ENCODE data around the gene HOMER1.
A peak's percentile ranks its signal among the peaks of the same experiment; 100 is the strongest.
"Not testable (repeated sequence)": the region's sequence is repeated elsewhere in the genome, so short reads cannot be mapped to it uniquely, and the experiment has no call there.

Gene HOMER1

DNA sequence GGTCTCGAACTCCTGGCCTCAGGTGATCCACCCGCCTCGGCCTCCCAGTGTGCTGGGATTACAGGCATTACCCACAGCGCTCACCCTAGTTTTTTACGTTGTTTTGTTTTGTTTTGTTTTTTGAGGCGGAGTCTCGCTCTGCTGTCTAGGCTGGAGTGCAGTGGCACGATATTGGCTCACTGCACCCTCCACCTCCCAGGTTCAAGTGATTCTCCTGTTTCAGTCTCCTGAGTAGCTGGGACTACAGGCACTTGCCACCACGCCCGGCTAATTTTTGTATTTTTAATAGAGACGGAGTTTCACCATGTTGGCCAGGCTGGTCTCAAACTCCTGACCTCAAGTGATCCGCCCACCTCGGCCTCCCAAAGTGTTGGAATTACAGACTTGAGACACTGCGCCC, 2.4 kb upstream of the HOMER1 start:
- DNase-seq = not testable (repeated sequence)

DNA sequence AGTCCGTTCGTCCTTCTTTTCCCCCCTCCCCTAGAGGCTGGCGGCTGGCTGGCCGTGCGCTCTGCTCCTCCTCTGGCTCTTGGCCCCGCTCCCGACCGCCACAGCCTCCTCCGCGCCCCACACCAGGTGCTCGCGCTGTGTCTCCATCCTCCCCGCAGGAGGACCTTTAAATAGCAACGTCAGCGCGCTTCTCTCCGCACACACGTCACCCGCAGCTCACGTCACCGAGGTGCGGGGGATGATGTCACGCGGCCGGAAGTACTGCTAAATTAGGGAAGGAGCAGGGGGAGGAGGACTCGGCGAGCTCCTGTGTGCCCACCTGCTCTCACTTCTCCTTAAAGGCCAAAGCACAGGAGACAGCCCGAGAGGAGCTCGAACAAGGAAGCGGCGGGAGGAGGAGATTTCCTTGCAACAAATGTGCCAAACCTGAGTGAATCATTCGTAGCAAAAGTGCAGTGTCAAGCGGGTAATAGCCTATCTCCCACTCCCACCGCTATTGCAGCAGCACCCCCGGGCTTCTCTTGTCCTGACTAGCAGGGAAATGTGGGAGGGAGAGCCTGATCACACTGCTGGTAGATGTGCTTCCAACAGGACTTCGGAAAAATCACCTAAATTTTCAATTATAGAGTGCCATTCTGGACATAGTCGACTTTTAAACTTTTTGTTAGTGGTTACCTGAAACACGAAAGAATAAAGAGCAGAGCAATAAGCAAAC, 614 bp upstream of the HOMER1 start:
- DNase-seq = peak; percentile 95

DNA sequence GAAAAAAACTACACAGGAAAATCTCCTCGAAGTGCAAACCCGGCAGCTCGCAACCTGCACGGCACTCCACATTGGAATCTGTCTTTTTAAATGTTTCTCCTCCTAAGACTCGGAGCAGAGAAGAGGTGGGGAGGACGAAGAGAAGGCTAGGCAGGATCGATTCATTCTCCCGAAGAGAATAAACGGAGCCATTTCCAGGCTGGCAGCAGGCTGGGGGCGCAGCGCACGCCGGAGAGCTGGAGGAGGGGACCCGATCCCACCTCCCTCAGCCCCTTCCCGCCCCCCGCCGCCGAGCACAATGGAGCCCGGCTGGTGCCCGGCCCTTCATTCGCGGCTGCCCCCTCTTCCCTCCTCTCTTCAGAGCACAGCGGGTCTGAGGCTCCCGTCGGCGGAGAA, 628 bp downstream of the HOMER1 start:
- DNase-seq = no peak

DNA sequence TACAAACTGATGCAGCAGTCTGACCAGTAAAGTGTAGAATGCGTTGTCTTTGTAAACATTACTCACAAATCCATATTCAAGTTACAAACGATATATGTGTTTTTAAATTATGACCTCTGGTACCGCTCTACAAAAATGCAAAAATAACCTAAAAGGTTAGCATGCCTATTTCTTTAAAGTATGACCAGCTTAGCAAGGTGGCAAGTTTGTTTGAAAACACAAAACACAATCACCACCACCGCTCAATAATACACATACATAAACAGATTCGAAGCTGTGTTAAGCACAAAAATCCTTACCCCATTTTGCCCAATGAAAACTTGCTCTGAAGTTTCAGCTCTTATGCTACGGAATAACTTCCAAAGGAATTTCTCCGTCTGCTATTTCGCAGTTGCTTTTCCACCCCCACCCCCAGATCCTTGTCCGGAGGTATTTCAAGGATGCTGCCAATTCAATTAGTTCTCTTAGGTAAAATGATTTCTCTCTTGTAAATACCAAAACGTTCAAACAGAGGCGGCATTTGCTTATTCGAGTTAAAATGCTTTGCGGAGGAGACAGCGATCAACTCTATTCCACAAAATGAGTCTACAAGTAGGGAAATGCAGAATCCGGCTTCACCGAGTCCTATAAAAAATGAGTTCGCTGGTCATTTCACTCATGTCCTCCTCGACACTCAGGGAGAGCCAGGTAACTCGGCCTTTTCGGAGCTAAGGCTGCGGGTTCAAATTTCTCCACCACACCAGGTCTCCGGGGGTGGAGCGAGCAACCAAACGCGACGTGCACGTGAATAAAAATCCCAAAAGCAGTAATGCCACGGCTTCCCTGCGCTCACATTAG, 1.2 kb downstream of the HOMER1 start:
- DNase-seq = peak; percentile 57

DNA sequence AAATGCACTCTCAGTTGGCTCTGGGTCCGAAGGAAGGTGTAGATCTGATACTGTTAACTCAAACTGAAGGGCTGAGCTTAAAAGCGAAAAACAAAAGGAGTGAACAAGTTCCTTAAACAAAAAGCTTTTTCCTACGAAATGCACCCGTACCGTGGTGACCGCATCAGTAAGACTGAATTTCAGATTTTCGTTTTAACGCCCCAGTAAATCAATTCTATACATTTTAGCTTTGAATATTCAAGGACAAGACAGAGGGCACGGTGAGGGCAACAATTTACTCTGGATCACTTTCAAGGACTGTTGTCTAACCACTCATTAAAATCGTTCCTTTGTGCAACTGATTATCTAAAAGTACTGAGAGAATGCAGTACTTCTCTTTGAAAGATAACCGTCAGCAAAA, 1.9 kb downstream of the HOMER1 start:
- DNase-seq = no peak

DNA sequence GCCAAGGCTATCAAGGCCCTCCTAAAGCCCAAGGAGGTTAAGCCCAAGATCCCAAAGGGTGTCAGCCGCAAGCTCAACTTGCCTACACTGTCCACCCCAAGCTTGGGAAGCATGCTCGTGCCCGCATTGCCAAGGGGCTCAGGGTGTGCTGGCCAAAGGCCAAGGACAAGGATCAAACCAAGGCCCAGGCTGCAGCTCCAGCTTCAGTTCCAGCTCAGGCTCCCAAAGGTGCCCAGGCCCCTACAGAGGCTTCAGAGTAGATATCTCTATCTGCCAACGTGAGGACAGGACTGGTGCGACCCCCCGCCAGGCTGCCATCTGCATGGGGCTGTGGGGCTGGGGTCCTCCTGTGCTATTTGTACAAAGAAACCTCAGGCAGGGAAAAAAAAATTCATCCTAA, 3.3 kb downstream of the HOMER1 start:
- DNase-seq = no peak

DNA sequence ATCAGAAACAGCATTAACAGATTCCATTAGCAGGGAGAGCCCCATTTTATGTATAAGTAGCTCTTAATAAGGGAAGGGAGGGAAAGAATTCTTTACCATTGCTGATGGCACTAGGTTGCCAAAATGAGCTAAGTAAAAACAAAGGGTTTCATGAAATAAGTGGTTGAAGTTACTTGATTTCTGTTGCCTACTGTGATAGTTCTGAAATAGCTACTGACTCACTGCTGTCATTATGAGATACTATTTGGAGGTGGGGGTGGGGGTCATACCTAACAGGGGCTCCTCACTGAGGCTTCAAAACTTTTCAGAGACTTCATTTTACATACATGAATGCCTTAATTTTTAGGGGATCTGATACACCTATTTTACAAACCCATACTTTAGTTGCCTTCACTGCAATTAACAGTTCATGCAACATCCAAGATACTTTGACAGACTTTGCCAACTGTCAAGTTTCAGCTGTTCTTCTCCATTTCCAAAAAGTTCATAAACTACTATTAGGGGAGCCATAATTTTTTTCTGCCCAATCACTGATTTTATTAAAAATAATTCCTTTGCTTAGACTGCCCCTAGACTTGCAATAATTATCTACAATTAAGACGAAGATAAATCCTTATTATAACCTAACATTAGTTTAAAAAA, 4.6 kb downstream of the HOMER1 start:
- DNase-seq = no peak

DNA sequence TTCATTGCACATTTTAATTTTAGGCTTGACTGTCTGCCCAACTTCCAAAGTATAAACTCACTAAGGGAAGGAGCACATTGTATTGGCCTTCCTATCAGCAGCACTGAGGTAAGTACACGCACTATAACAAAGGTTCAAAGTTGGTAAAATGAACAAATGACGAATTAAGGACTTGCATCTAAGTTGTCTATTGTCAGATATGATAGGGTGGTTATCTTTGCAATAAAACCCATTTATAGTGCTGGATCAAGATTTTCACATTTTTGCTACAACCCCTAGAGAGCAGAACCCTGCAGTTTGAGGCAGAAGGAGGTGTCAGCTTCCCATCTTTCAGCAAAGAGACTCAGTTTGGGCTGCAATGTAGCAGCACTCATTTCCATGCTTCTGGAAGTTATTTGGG, 5.1 kb downstream of the HOMER1 start:
- DNase-seq = no peak

DNA sequence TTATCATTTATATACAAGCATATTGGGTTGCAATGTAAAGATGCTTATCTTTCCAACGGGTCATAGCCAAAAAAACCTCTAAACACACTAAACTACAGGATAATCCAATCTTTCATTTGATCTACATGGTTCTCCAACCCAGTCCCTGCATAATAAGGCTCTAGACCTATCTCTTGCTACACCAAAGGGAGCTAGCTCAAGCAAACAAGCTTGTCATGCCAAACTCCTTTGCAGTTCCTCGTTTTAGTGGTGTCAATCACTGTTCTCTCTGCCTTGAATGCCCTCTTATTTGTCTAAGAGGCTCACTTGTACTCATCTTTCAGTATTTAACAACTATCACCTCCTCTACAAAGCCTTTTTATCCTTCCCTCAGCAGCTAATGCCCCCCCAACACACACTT, 5.6 kb downstream of the HOMER1 start:
- DNase-seq = no peak

DNA sequence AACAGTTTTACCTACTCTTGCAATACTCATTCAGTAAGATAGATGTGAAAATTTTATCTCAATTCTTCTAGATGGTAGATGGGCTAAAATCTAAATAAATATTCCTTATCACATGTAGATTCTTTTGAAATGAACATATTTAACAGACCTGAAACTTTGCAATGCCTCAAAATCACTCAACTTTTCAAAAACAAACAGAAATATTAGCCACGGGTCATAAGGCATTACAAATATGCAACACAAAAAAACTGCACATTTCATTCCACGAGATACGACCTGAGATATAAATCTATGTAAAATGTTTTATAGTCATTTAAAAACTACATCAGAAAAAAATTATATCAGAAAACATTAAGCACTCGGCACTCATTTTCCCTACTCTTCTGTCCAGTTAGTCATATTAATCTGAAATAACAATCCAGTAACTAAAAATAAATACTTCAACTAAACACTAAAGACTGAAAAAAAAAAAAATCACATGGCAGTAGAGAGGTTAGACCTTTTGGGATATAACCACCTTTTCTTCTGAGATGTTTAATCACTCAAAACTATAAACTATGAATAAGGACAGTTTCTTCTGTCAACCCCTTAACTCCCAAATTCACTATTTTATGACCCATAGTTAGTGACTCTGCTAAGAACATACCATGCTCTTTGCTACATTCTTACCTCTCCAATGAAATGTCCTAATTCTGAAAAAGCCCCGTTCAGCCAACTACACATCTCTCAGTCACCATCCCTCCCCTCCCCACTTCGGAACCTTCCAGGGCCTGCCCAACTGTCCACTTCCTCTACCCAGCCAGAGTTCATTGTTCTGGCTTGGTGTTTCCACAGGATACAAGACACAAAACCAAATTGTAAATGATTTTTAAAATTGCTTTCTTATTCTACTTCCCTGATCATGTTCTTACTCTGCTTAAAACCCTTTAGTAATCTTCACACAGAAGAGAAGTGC, 6.4 kb downstream of the HOMER1 start:
- no peak for DNase-seq

DNA sequence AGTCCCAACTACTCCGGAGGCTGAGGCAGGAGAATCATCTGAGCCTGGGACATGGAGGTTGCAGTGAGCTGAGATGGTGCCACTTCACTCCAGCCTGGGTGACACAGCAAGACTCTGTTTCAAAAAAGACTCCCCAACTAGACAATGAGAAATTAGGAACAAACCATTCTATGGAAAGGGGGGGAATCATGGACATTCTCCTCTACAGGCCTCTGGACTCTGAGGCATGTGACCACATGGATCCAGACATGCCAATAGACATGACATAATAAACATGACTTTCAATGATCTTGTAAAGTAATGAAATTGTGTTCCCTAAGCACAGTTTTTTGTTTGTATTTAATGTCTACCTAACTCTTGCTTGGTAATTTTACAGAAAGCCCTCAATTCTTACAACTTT, 8.8 kb downstream of the HOMER1 start:
- no peak for DNase-seq

DNA sequence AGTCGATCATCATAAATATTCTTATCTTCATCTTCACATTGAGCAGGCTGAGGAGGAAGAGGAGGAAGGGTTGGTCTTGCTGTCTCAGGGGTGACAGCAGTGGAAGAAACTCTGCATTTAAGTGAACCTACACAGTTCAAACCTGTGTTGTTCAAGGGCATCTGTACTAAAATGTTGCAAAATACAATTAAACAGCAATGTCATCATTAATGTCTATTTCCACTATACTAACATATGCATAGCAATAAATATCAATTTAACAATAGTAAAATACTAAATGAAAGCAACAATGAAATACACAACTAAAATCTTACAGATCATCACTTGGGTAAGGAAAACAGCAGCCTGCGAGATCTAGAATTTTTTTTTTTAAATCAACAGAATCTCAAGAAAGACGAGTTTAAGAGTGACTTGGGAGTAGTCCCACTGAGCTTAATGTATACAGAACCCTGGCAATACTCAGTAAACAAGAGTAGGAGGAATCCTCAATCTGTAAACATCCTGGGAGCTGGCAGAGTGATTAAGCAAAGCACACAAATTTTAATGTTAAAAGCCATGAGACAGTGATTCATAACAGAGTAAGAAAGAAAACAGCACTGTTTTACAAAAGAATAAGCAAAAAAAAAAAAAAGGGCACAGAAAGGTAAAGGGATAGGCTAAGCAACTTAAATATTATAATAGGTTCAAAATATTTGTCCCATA, 10.0 kb downstream of the HOMER1 start:
- no peak for DNase-seq

DNA sequence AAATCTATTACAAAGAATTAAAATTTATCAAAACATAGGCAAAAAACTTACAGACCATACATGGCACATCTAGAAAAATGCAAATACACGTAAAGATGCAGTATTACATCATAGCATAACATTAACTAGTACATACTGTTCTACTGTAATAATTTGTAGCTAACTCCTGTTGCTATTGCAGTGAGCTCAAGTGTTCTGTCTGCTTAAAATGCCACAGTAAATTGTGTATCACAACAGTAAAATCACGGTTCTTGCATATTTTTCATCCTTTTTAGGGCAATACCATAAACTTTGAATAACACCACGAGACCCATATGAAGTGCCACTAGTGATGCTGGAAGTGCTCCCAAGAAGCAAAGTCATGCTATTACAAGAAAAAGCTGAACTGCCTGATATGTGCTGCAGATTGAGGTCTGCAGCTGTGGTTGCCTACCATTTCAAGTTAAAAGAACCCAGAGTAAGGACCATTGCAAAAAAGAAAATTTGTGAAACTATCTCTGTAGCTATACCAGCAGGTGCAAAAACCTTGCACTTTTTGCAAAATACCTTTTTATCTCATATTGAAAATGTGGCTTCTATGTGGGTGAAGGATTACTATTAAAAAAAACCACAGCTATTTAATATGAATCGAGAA, 14.2 kb downstream of the HOMER1 start:
- DNase-seq = no peak

DNA sequence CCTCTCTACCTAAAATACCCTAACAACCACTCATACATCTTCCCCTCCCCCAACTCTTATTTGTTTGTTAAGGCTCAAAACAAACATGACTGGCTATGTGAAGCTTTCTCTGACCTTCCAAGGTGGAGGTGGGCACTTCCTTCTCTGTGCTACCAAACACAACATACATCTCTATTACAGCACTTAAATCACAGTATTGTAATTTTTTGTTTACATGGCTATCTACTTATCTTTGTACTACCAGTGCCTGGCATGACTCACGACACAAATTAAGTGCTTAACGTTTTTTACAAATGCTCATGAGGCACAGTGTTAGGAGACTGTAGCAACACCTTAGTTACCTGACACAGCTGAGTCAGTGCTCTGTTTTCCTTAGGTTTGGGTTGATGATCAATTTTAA, 18.6 kb downstream of the HOMER1 start:
- no peak for DNase-seq

DNA sequence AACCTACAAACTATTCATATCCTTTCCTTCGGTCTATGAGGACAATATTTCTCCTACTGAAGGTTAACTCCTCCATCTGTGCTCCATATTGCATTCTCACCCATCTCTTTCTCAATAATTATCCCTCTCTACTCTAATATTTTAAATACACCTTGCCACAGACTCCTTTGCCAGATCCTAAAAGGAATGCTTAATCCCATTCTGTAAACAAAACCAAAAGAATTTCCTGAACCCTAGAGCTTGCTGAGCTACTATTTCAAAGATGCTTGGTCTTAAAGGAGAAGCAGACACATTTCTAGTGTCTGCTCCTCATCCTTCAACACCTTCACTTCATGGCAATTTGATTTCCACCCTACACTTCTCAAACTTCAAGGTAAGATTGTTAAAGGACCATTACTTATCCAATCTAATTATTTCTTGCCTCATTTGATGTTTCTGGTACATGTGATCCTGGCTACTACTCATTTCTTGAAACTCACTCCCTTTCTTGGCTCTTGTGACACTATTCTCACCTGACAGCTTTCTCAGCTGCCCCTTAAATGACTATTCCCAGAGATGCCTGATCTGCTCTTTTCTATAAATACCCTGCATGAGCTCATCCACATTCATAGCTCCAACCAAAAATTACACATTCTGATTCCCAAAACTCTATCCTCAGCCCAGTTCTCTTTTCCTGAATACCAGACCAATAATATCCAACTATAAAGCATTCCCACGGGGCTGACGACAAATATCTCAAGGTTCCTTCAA, 20.2 kb downstream of the HOMER1 start:
- DNase-seq = no peak

DNA sequence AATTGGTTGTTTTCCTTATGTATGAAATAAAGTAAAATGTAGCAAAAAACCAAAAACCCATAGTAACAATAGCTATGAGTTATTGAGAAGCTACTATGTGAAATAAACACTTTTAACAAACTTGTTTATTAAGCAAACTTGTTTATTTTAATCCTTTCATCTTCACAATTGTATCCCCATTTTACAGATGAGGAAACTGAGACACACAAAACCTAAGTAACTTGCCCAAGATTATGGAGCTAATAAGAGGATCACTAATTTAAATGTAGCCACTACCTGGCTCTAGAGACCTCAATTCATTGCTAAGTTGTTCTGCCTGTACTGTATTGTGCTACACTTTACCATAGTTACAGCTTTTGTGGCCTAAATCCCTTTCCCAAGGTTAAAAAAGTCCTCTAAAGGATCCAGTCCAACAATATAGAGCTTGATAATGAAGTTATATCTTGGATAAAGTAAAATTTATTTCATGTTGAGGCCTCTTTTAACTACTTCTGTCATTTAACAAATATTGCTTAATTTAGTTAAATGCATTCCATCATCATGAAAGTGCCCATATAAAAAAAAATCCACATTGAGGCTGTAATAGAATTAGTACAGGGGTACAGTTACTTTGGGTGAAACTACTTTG, 22.1 kb downstream of the HOMER1 start:
- DNase-seq = no peak

DNA sequence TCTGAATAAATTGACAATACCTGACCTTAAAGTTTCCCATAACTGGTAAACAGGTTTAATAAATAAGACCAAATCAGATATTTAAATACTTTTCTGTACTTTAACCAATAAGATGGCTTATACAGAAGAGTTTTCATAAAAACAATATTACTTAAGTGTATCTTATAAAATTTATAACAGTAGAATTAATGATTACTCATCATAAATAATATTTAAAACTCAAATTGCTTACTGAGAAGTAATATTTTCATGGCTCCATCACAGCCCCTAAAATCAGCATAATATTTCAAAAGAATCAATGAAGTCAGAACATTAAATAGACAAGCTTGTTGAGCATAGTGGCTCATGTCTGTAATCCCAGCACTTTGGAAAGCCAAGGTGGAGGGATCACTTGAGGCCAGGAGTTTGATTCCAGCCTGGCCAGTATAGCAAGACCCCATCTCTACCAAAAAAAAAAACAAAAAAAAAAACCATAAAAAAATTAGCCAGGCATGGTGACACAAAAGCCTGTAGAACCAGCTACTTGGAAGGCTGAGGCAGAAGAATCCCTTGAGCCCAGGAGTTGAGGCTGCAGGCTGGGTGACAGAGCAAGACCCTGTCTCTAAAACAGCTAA, 23.5 kb downstream of the HOMER1 start:
- no peak for DNase-seq

DNA sequence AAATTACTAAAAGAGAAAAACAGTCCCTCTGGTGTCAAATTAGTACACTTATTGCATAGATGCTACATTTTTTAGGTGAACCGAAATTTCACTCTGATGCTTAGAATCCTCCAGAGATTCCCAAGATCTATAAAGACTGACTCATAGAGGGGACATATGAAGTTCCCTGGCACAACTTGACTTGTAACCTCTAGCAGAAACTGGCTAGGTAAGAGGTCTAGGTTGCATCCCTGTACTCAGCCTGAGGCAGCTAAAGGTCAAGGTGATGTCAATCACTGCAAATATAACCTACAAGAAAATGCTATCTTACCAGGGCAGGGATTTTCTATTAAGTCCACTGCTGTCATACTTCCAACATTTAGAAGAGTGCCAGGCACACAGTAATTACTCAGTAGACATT, 24.2 kb downstream of the HOMER1 start:
- no peak for DNase-seq

DNA sequence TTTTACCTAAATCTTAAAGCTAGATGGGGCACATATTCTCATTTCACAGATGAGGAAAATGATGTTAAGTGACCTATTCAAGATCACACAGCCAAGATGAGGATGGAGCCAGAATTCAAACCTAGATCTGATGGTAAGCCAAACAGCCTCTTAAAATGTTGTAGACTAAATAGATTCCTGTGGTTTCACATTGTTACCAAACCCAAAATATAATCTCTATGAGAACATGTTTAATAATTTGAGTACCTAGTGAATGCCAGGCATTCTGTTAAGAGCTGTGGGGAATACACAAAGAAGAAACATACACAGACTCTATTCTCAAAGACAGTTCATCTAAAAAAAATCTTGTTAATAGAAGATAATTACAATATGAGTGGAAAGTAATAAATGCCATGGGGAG, 25.2 kb downstream of the HOMER1 start:
- no peak for DNase-seq

DNA sequence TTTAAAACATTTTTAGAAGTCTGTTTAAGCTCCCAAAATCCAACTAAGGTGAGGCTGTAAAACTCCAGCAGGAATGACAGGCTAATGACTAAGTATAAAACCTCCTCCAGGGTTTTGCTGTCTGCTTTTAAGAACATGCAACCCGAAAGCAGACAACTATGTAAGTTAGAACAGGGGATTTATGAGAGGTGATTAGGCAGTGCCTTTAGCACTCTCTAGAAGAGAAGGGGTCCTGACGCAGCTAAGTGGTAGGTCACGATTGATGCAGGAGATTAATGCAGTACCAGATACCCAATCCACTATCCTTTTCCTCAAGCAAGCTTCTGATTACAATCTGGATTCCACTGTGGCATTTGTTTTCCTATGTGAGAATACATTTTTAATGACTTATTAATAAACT, 25.9 kb downstream of the HOMER1 start:
- DNase-seq = no peak

All from right hindlimb (tissue), 1 donor.